Stomach (tissue), 9 donors: ENCODE results near the gene PFKL. TPM values are rescaled to one million over a fixed set of nuclear protein-coding genes. Genes with fewer than 3 reads are reported as not detected.

ENCODE experiments used
- DNase-seq, 2 donors: peaks; one replicate each; pipeline versions ENCODE4 v3.0.0 to v3.0.0-alpha.2; 2013 to 2019
- H3K27ac ChIP-seq, 5 donors: fragments of 200-600 bp in 4 of 5; sonication (generic) in 4 of 5; one replicate each; pipeline ENCODE4 v1.5.1; 2013 to 2019; ENCODE audit warnings: mild to moderate bottlenecking in 1 of 5, moderate library complexity in 1 of 5
- H3K27me3 ChIP-seq, 3 donors: fragments of 200-600 bp; sonication (generic); one replicate each; pipeline ENCODE4 v1.5.1; 2017 to 2019; ENCODE audit warnings: mixed run types in 1 of 3
- H3K36me3 ChIP-seq, 4 donors: fragments of 200-600 bp; sonication (generic); 1 replicate in 3 of 4; 2 replicates in 1 of 4; pipeline ENCODE4 v1.5.1; 2016 to 2019
- H3K4me1 ChIP-seq, 4 donors: fragments of 200-600 bp; sonication (generic); one replicate each; pipeline ENCODE4 v1.5.1; 2016 to 2019
- H3K4me3 ChIP-seq, 4 donors: fragments of 200-600 bp; sonication (generic) in 3 of 4; one replicate each; pipeline ENCODE4 v1.5.1; 2016 to 2019; ENCODE audit warnings: mild to moderate bottlenecking in 1 of 4
- H3K9me3 ChIP-seq, 4 donors: fragments of 200-600 bp; sonication (generic); one replicate each; pipeline ENCODE4 v1.5.1; 2016 to 2019
- CTCF ChIP-seq, 7 experiments: fragments of 450-650 bp in 4 of 7; fragments of 200-600 bp in 3 of 7; sonication (generic) in 3 of 7; IDR thresholded peaks; one replicate each; pipeline ENCODE4 v1.5.1; 2016 to 2019; ENCODE audit warnings: antibody characterized with exemption in 7 of 7, control low read depth in 2 of 7, mild to moderate bottlenecking in 1 of 7
- EP300 ChIP-seq: sonication (generic); formaldehyde crosslinking; IDR thresholded peaks from one replicate; pipeline ENCODE4 v1.6.1; 2017; ENCODE audit warnings: antibody characterized with exemption
- POLR2A ChIP-seq, 4 donors: fragments of 450-650 bp; IDR thresholded peaks; one replicate each; pipeline ENCODE4 v1.6.1; 2016; ENCODE audit warnings: antibody characterized with exemption in 4 of 4, control low read depth in 2 of 4, mild to moderate bottlenecking in 1 of 4, moderate library complexity in 1 of 4
- POLR2AphosphoS5 ChIP-seq, 3 donors: sonication (generic); formaldehyde crosslinking; IDR thresholded peaks; one replicate each; pipeline ENCODE4 v1.6.1; 2016; ENCODE audit warnings: antibody characterized with exemption in 3 of 3
- WGBS, 5 donors: extraction: QIAGEN DNeasy Blood & Tissue Kit in 3 of 5; methylation state at CpG; one replicate each; pipeline versions ENCODE4 v1.1.5 to v1.1.7; 2013 to 2018; 5-methylcytosine and 5-hydroxymethylcytosine counted together
- intact Hi-C: fragments of 100-400 bp; cut with DNase I; formaldehyde crosslinking; loops from one replicate; pipeline ENCODE4 v1.15.1; 2023; ENCODE audit warnings: low total_unique reads
- polyA plus RNA-seq, 3 donors: library from polyadenylated mRNA; stranded (reverse); fragments of 200-250 nt; gene quantifications; one replicate each; pipeline ENCODE4 v1.2.3, GENCODE V29; 2013
- total RNA-seq, 5 donors: library from RNA; depleted of rRNA; stranded (reverse); fragments of >200 nt; gene quantifications; one replicate each; pipeline versions ENCODE4 v1.1.0 to v1.2.3, GENCODE V29; 2014 to 2016
- donor health status: healthy with polysubstance abuse.
- donor health status: Bipolar disorder and iron deficiency.
- donor health status: healthy.

The PFKL gene
- total and polyA plus RNA-seq, 8 donors, result 83.0 to 283 (median 130) TPM

GRCh38 chr21:44365251-44365966, 65.6 kb downstream of the PFKL start:
- no peaks in the 10 kb centered on the region for H3K36me3 ChIP-seq
- no peak for DNase-seq
- TF ChIP-seq CTCF (IDR thresholded peaks at IDR 0.05) (no peak), POLR2A (IDR thresholded peaks at IDR 0.05) (no peak), POLR2AphosphoS5 (IDR thresholded peaks at IDR 0.05) (no peak), EP300 (no peak)
- peaks cover 0 to 19% (median 16%) of the 10 kb centered on the region in 4 donors for H3K9me3 ChIP-seq
- no peak overlapping the region for H3K4me3 ChIP-seq
- H3K27ac ChIP-seq, result no peak overlapping the region
- H3K4me1 ChIP-seq, result peaks cover 0 to 14% (median 10%) of the 10 kb centered on the region in 4 donors
- 82 to 92% (median 87%) methylated on average over 8 to 18 of the region's 18 CpGs for WGBS, 5 donors
- intact Hi-C loops, result no loop called here
- peaks cover 0 to 49% (median 15%) of the 10 kb centered on the region in 3 donors for H3K27me3 ChIP-seq

GRCh38 chr21:44365967-44366585, 66.2 kb downstream of the PFKL start:
- Histone ChIP-seq H3K4me3 (no peak overlapping the region), H3K27ac (no peak overlapping the region), H3K36me3 (no peaks in the 10 kb centered on the region), H3K9me3 (peaks cover 0 to 19% (median 16%) of the 10 kb centered on the region in 4 donors), H3K27me3 (peaks cover 0 to 55% (median 21%) of the 10 kb centered on the region in 3 donors), H3K4me1 (peaks cover 0 to 17% (median 13%) of the 10 kb centered on the region in 4 donors)
- intact Hi-C loops, result no loop called here
- no peak for DNase-seq
- WGBS, 5 donors, result 85 to 93% (median 92%) methylated on average over 14 to 22 of the region's 22 CpGs
- no peak for TF ChIP-seq CTCF (IDR thresholded peaks at IDR 0.05)
- no peak for TF ChIP-seq POLR2AphosphoS5 (IDR thresholded peaks at IDR 0.05)
- TF ChIP-seq POLR2A (IDR thresholded peaks at IDR 0.05), result no peak
- TF ChIP-seq EP300, result no peak

- DNase-seq, result no peak
- H3K27me3 ChIP-seq, result peaks cover 0 to 60% (median 21%) of the 10 kb centered on the region in 3 donors
- TF ChIP-seq CTCF (IDR thresholded peaks at IDR 0.05) (no peak), POLR2A (IDR thresholded peaks at IDR 0.05) (no peak), POLR2AphosphoS5 (IDR thresholded peaks at IDR 0.05) (no peak), EP300 (no peak)
- H3K4me3 ChIP-seq, result no peak overlapping the region
- no peaks in the 10 kb centered on the region for H3K36me3 ChIP-seq
- WGBS, 5 donors, result 81 to 91% (median 88%) methylated on average over 18 to 28 of the region's 28 CpGs
- peaks cover 0 to 17% (median 13%) of the 10 kb centered on the region in 4 donors for H3K4me1 ChIP-seq
- intact Hi-C loops, result no loop called here
- no peak overlapping the region for H3K27ac ChIP-seq
- peaks cover 0 to 19% (median 16%) of the 10 kb centered on the region in 4 donors for H3K9me3 ChIP-seq
Observed at GRCh38 chr21:44366586-44367211, 66.8 kb downstream of the PFKL start.

- DNase-seq, result peak in 1 of 2 donors; percentile 32
Observed at GRCh38 chr21:44368711-44369446, 69.0 kb downstream of the PFKL start.

More at GRCh38 chr21:44368711-44369446, 69.0 kb downstream of the PFKL start:
- WGBS, 5 donors, result 28 to 48% (median 33%) methylated on average over 19 to 35 of the region's 35 CpGs
- Histone ChIP-seq H3K27me3 (peaks cover 0 to 69% (median 21%) of the 10 kb centered on the region in 3 donors), H3K9me3 (peaks cover 0 to 6% (median 3%) of the 10 kb centered on the region in 4 donors), H3K27ac (no peak overlapping the region), H3K4me1 (peaks cover 0 to 21% (median 13%) of the 10 kb centered on the region in 4 donors), H3K36me3 (no peaks in the 10 kb centered on the region), H3K4me3 (no peak overlapping the region)
- TF ChIP-seq POLR2A (IDR thresholded peaks at IDR 0.05), result no peak
- TF ChIP-seq POLR2AphosphoS5 (IDR thresholded peaks at IDR 0.05), result no peak
- no peak for TF ChIP-seq EP300
- no peak for TF ChIP-seq CTCF (IDR thresholded peaks at IDR 0.05)
- intact Hi-C loops, result no loop called here
